IMR-90 (cell line): Measurements from ENCODE around the gene ZNF35. TPM values are rescaled to one million over a fixed set of nuclear protein-coding genes. Genes with fewer than 3 reads are reported as not detected.

Experiments
- ATAC-seq: fragments of 200-7000 bp; cut with Tn5 transposase; 2 replicates; pipeline ENCODE4 v1.9.1; 2020; ENCODE audit warnings: low read depth, mild to moderate bottlenecking, moderate library complexity
- BruUV-seq: library from RNA; stranded (reverse); fragments of 400-500 nt; replicated peaks from 2 replicates; lab custom pipeline; 2021; lab: Mats Ljungman, UMichigan
- CTCF ChIA-PET: fragments of 300-600 bp; formaldehyde crosslinking; extraction: SDS; loops from one replicate; lab custom pipeline; 2021; ENCODE audit warnings: antibody characterized with exemption; lab: Yijun Ruan, JAX
- POLR2A ChIA-PET: fragments of 300-600 bp; sonication (Branson Sonifier 250); formaldehyde crosslinking; loops from one replicate; lab custom pipeline; 2022; ENCODE audit warnings: antibody characterized with exemption; ENCODE audit not compliant: unreplicated experiment; lab: Charles Lee
- DNase-seq: peaks from one replicate; pipeline ENCODE4 v3.0.0; 2013
- H2AFZ ChIP-seq: replicated peaks from 2 replicates; pipeline ENCODE3; 2013; ENCODE audit warnings: low read length, mild to moderate bottlenecking; ENCODE audit not compliant: poor library complexity
- H2AK5ac ChIP-seq: 2 replicates; pipeline ENCODE4 v1.6.1; 2013; ENCODE audit warnings: low read depth, low read length, inconsistent platforms
- H2AK9ac ChIP-seq: replicated peaks from 2 replicates; pipeline ENCODE3; 2013; ENCODE audit warnings: mild to moderate bottlenecking, low read depth, low read length, moderate library complexity; ENCODE audit not compliant: poor library complexity
- H2BK120ac ChIP-seq: 2 replicates; pipeline ENCODE4 v1.6.1; 2013; ENCODE audit warnings: low read depth, low read length, inconsistent platforms
- H2BK15ac ChIP-seq: 3 replicates; pipeline ENCODE4 v1.6.1; 2013; ENCODE audit warnings: low read depth, low read length, inconsistent platforms
- H2BK20ac ChIP-seq: 2 replicates; pipeline ENCODE4 v1.6.1; 2013; ENCODE audit warnings: low read depth, mild to moderate bottlenecking, inconsistent platforms, low read length, moderate library complexity
- H2BK5ac ChIP-seq: 2 replicates; pipeline ENCODE4 v1.6.1; 2013; ENCODE audit warnings: mild to moderate bottlenecking, low read depth, low read length, inconsistent platforms; ENCODE audit not compliant: poor library complexity, severe bottlenecking
- H3K14ac ChIP-seq: replicated peaks from 2 replicates; pipeline ENCODE4 v1.6.1; 2013; ENCODE audit warnings: low read depth, low read length, inconsistent platforms
- H3K18ac ChIP-seq: 2 replicates; pipeline ENCODE4 v1.6.1; 2013; ENCODE audit warnings: low read depth, low read length, control low read depth
- H3K23ac ChIP-seq: 2 replicates; pipeline ENCODE4 v1.6.1; 2013; ENCODE audit warnings: low read depth, low read length, inconsistent platforms
- H3K27ac ChIP-seq: 2 replicates; pipeline ENCODE4 v1.5.1; 2013; ENCODE audit warnings: mild to moderate bottlenecking, control low read depth, low read length; ENCODE audit not compliant: insufficient read depth
- H3K27me3 ChIP-seq: 2 replicates; pipeline ENCODE4 v1.6.1; 2013; ENCODE audit warnings: low read length; ENCODE audit not compliant: control insufficient read depth, insufficient read depth
- H3K36me3 ChIP-seq: 2 replicates; pipeline ENCODE4 v1.6.1; 2013; ENCODE audit warnings: low read length, mixed read lengths; ENCODE audit not compliant: control insufficient read depth, insufficient read depth
- H3K4ac ChIP-seq: 2 replicates; pipeline ENCODE4 v1.6.1; 2013; ENCODE audit warnings: low read depth, low read length, inconsistent platforms
- H3K4me1 ChIP-seq: 2 replicates; pipeline ENCODE4 v1.6.1; 2013; ENCODE audit warnings: low read length, mixed read lengths; ENCODE audit not compliant: control insufficient read depth, insufficient read depth
- H3K4me2 ChIP-seq: 2 replicates; pipeline ENCODE4 v1.6.1; 2013; ENCODE audit warnings: low read depth, mild to moderate bottlenecking, control low read depth, low read length, moderate library complexity
- H3K4me3 ChIP-seq: 2 replicates; pipeline ENCODE4 v1.5.1; 2013; ENCODE audit warnings: low read depth, mild to moderate bottlenecking, control low read depth, low read length, moderate library complexity; ENCODE audit not compliant: insufficient read depth
- H3K56ac ChIP-seq: 2 replicates; pipeline ENCODE4 v1.6.1; 2013; ENCODE audit warnings: low read length, inconsistent platforms; ENCODE audit not compliant: insufficient read depth; ENCODE audit errors: extremely low read depth
- H3K79me1 ChIP-seq, 2 experiments: 2 replicates each; pipeline ENCODE4 v1.6.1; 2013; ENCODE audit warnings: low read length in 2 of 2, inconsistent platforms in 1 of 2, low read depth in 1 of 2
- H3K9ac ChIP-seq: 2 replicates; pipeline ENCODE4 v1.6.1; 2013; ENCODE audit warnings: low read depth, low read length, control low read depth
- H3K9me1 ChIP-seq: 2 replicates; pipeline ENCODE4 v1.6.1; 2013; ENCODE audit warnings: low read length, inconsistent platforms; ENCODE audit not compliant: insufficient read depth
- H3K9me3 ChIP-seq: 2 replicates; pipeline ENCODE4 v1.6.1; 2013; ENCODE audit warnings: low read length; ENCODE audit not compliant: control insufficient read depth, insufficient read depth
- H4K20me1 ChIP-seq: 2 replicates; pipeline ENCODE4 v1.6.1; 2013; ENCODE audit warnings: low read length, inconsistent platforms; ENCODE audit not compliant: insufficient read depth
- H4K5ac ChIP-seq: 2 replicates; pipeline ENCODE4 v1.6.1; 2013; ENCODE audit warnings: mild to moderate bottlenecking, low read depth, low read length, control low read depth
- H4K8ac ChIP-seq, 2 experiments: 2 replicates each; pipeline ENCODE4 v1.6.1; 2013; ENCODE audit warnings: low read depth in 2 of 2, low read length in 2 of 2, control low read depth in 1 of 2, inconsistent platforms in 1 of 2
- H4K91ac ChIP-seq: 2 replicates; pipeline ENCODE4 v1.6.1; 2013; ENCODE audit warnings: low read depth, low read length, inconsistent platforms; ENCODE audit not compliant: insufficient read depth
- BHLHE40 ChIP-seq: fragments of 150-350 bp; IDR thresholded peaks from 2 replicates; pipeline ENCODE4 v1.6.1; 2016; ENCODE audit warnings: mild to moderate bottlenecking, low read depth, low read length
- NFE2L2 ChIP-seq: fragments of 150-350 bp; IDR thresholded peaks from 2 replicates; pipeline ENCODE4 v1.6.1; 2016; ENCODE audit warnings: low read depth, mild to moderate bottlenecking, low read length
- SMC3 ChIP-seq: fragments of 150-350 bp; IDR thresholded peaks from 2 replicates; pipeline ENCODE4 v1.6.1; 2016; ENCODE audit warnings: low read depth, mild to moderate bottlenecking, antibody characterized with exemption, low read length, moderate library complexity
- WGBS, 2 experiments: methylation state at CpG; one replicate each; pipeline versions ENCODE4 v1.1.5 to v1.1.7; 2013; ENCODE audit warnings: missing lambda C conversion rate in 2 of 2; ENCODE audit not compliant: insufficient read length in 1 of 2; ENCODE audit errors: extremely low coverage in 2 of 2; 5-methylcytosine and 5-hydroxymethylcytosine counted together
- dilution Hi-C: fragments of 300-500 bp; cut with HindIII; formaldehyde crosslinking; loops from one replicate; pipeline ENCODE4 v1.14.3; 2018; ENCODE audit warnings: low sequenced_read_pairs; ENCODE audit not compliant: unreplicated experiment
- in situ Hi-C: fragments of 300-500 bp; cut with MboI; formaldehyde crosslinking; loops from 3 replicates; pipeline ENCODE4 v1.14.3; 2019; ENCODE audit warnings: low sequenced_read_pairs, inconsistent platforms, mixed read lengths
- intact Hi-C: fragments of 100-400 bp; cut with micrococcal nuclease; formaldehyde crosslinking; loops from 2 replicates; pipeline ENCODE4 v1.10.0; 2022
- polyA plus RNA-seq, 3 experiments: library from polyadenylated mRNA; depleted of rRNA; stranded (reverse); fragments of >200 nt; gene quantifications; 2 replicates each; pipeline ENCODE4 v1.2.3, GENCODE V29; 2012; ENCODE audit warnings: low replicate concordance in 1 of 3
- total RNA-seq: library from RNA; depleted of rRNA; stranded (reverse); fragments of >200 nt; gene quantifications from 2 replicates; pipeline ENCODE4 v1.2.3, GENCODE V29; 2012
- TF ChIP-seq, protein P1 (sequence below): fragments of 150-350 bp; IDR thresholded peaks from 2 replicates; pipeline ENCODE4 v1.6.1; 2017; ENCODE audit warnings: mild to moderate bottlenecking, antibody characterized with exemption, low read length, low read depth

ZNF35 gene
- total and polyA plus RNA-seq, 2 of the 4 experiments (the other 2 are of a cell fraction) = 3.8 to 19.5 TPM

DNA sequence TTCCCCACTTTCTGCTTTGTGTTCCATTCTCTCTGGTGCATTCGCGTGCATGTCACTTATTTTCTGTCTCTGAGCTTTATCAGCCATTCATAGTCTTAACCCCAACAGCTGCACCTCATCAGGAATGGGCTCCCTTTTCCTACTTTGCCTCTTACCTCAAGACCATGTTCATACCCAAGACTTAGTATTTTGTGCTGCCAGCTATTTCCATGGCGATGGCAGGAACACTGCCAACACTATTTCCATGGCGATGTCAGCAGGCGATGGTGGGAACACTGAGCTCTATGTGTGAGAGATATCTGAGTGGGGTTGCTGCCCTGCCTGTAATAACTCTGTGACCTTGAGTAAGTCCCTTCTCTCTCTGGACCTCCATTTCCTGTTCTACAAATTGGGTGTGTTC is 5.5 kb downstream of the ZNF35 start:
- peaks cover 60% of the 10 kb centered on the region for H3K36me3 ChIP-seq
- dilution Hi-C loops (no loop called here), intact Hi-C loops (no loop called here), in situ Hi-C loops (no loop called here)
- H3K27ac ChIP-seq = no peak overlapping the region
- H4K91ac ChIP-seq = no peak overlapping the region
- no peak overlapping the region for H2AK9ac ChIP-seq
- TF ChIP-seq BHLHE40 = no peak
- TF ChIP-seq, protein P1, sequence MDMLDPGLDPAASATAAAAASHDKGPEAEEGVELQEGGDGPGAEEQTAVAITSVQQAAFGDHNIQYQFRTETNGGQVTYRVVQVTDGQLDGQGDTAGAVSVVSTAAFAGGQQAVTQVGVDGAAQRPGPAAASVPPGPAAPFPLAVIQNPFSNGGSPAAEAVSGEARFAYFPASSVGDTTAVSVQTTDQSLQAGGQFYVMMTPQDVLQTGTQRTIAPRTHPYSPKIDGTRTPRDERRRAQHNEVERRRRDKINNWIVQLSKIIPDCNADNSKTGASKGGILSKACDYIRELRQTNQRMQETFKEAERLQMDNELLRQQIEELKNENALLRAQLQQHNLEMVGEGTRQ = no peak
- TF ChIP-seq NFE2L2 = no peak
- no peak for TF ChIP-seq SMC3
- CTCF ChIA-PET = no interaction called here
- H3K27me3 ChIP-seq = no peaks in the 10 kb centered on the region
- ATAC-seq = no peak
- no peak overlapping the region for H2AK5ac ChIP-seq
- H3K9me3 ChIP-seq = peaks cover 18% of the 10 kb centered on the region
- no peak overlapping the region for H2BK15ac ChIP-seq
- H3K4me3 ChIP-seq = no peak overlapping the region
- H2BK120ac ChIP-seq = no peak overlapping the region
- no peak overlapping the region for H2AFZ ChIP-seq
- no TSS peak for BruUV-seq
- no peak overlapping the region for H3K4me2 ChIP-seq
- H3K14ac ChIP-seq = no peak overlapping the region
- no peaks in the 10 kb centered on the region; the same call in 1 of the 2 replicates for H3K4me1 ChIP-seq
- WGBS, 2 experiments = 88% methylated on average over 3 of the region's 5 CpGs; no CpG with 5 or more reads in 1 of the 2 experiments
- H3K9ac ChIP-seq = no peak overlapping the region
- peaks cover 9 to 10% of the 10 kb centered on the region in 2 experiments for H3K79me1 ChIP-seq
- H3K18ac ChIP-seq = no peak overlapping the region
- H3K4ac ChIP-seq = no peak overlapping the region
- POLR2A ChIA-PET = no interaction called here
- H3K9me1 ChIP-seq = no peaks in the 10 kb centered on the region
- no peak overlapping the region for H4K5ac ChIP-seq
- H3K23ac ChIP-seq = no peak overlapping the region
- no peak for DNase-seq
- no peak overlapping the region for H3K56ac ChIP-seq
- H2BK20ac ChIP-seq = no peak overlapping the region
- no peak overlapping the region for H4K8ac ChIP-seq
- H2BK5ac ChIP-seq = no peak overlapping the region
- no peaks in the 10 kb centered on the region for H4K20me1 ChIP-seq
